ENCODE data around the gene RNF130. TPM values are rescaled to one million over a fixed set of nuclear protein-coding genes. Genes with fewer than 3 reads are reported as not detected.
A peak's percentile ranks its signal among the peaks of the same experiment; 100 is the strongest.

The RNF130 gene
- total and polyA plus RNA-seq, 9 of the 15 experiments (the other 6 are each of a cell fraction or from before 2014, with no cell fraction given), result 5.8 to 39.4 (median 27.1) TPM

GRCh38 chr5:180090098-180090768, 18.7 kb upstream of the RNF130 start (continued):
- 0 out of 2 replicates have a peak, but pooled peaks have one; percentile 51 for TF ChIP-seq ZNF512 (tag; IDR thresholded peaks at IDR 0.05)
- TF ChIP-seq RB1 (IDR thresholded peaks at IDR 0.05; ENCODE audit: low read depth), result peak; percentile 81
- TF ChIP-seq MNT (conservative IDR thresholded peaks at IDR 0.05), result 0 out of 4 replicates have a peak, but pooled peaks of 1 of the 2 experiments have one; percentile 18
- no peak for TF ChIP-seq MAFG (tag; conservative IDR thresholded peaks at IDR 0.05)
- TF ChIP-seq VEZF1 (CRISPR knock-in tag; IDR thresholded peaks at IDR 0.05), result peak; percentile 73
- no peak for TF ChIP-seq KAT2B (IDR thresholded peaks at IDR 0.05; ENCODE audit: low read depth, low read length)
- TF ChIP-seq SMAD3 (CRISPR knock-in tag; conservative IDR thresholded peaks at IDR 0.05), result 0 out of 2 replicates have a peak, but pooled peaks have one; percentile 32
- TF ChIP-seq NFIC (IDR thresholded peaks at IDR 0.05), result peak; percentile 16; the same call in 1 of the 2 replicates
- TF ChIP-seq TGIF2 (CRISPR knock-in tag; IDR thresholded peaks at IDR 0.05), result no peak
- peak; percentile 62 for TF ChIP-seq GMEB1 (CRISPR knock-in tag; IDR thresholded peaks at IDR 0.05)
- TF ChIP-seq RAD21 (CRISPR knock-in tag; conservative IDR thresholded peaks at IDR 0.05 in 1 of 2, IDR thresholded peaks at IDR 0.05 in 1 of 2), result peak; percentile 46 to 61; a peak in 3 of 4 replicates
- no peak for TF ChIP-seq NR0B1 (IDR thresholded peaks at IDR 0.05; ENCODE audit: partially characterized antibody)
- no peak for TF ChIP-seq U2AF2 (optimal IDR thresholded peaks at IDR 0.05; ENCODE audit: low read depth, low read length)
- no peak for TF ChIP-seq POLR2B (IDR thresholded peaks at IDR 0.05; ENCODE audit: low read depth, partially characterized antibody)
- TF ChIP-seq NFE2L1 (tag; IDR thresholded peaks at IDR 0.05; ENCODE audit: borderline replicate concordance, low read depth), result no peak
- TF ChIP-seq CREM (IDR thresholded peaks at IDR 0.05; ENCODE audit: low read depth), result peak; percentile 43; the same call in 1 of the 2 replicates
- TF ChIP-seq RHOXF2B (CRISPR knock-in tag; conservative IDR thresholded peaks at IDR 0.05), result no peak
- TF ChIP-seq PCBP1 (IDR thresholded peaks at IDR 0.05; ENCODE audit: low read depth, low read length, poor library complexity, severe bottlenecking), result peak; percentile 86
- TF ChIP-seq ATF1 (CRISPR knock-in tag; IDR thresholded peaks at IDR 0.05), result no peak
- TF ChIP-seq ATF1 (tag; IDR thresholded peaks at IDR 0.05), result peak; percentile 60
- peak; percentile 39; the same call in 1 of the 2 replicates for TF ChIP-seq TARDBP (IDR thresholded peaks at IDR 0.05)
